NCI-H774 (cell line): ENCODE data around the gene ARHGAP29.

ENCODE experiments used
- DNase-seq: peaks from one replicate; lab custom pipeline; 2025; lab: John Stamatoyannopoulos, UW

The ARHGAP29 gene

GRCh38 chr1:94237291-94238226, at the start of gene ARHGAP29:
TSS of gene ARHGAP29 (minus strand) at chr1:94237584. CDS start at chr1:94231611, 5,973 bp downstream.
- DNase-seq = peak; percentile 91

GRCh38 chr1:94286864-94287437, 49.6 kb upstream of the ARHGAP29 start:
- DNase-seq = no peak

- DNase-seq = no peak
These were observed 47.8 kb upstream of the ARHGAP29 start for GRCh38 chr1:94285031-94285654.

GRCh38 chr1:94284476-94284875, 47.1 kb upstream of the ARHGAP29 start:
- no peak for DNase-seq

GRCh38 chr1:94283462-94283861, 46.1 kb upstream of the ARHGAP29 start:
- DNase-seq = no peak

- no peak for DNase-seq
These were observed 44.8 kb upstream of the ARHGAP29 start for GRCh38 chr1:94282143-94282711.

GRCh38 chr1:94281361-94282142, 44.2 kb upstream of the ARHGAP29 start:
- no peak for DNase-seq

- DNase-seq = no peak
These were observed 43.2 kb upstream of the ARHGAP29 start for GRCh38 chr1:94280541-94280940.

- DNase-seq = no peak
These were observed 42.1 kb upstream of the ARHGAP29 start for GRCh38 chr1:94279462-94279861.

GRCh38 chr1:94279038-94279437, 41.7 kb upstream of the ARHGAP29 start:
- DNase-seq = no peak

GRCh38 chr1:94276988-94277434, 39.6 kb upstream of the ARHGAP29 start:
- DNase-seq = no peak

GRCh38 chr1:94275083-94275482, 37.7 kb upstream of the ARHGAP29 start:
- DNase-seq = no peak

- no peak for DNase-seq
These were observed 37.2 kb upstream of the ARHGAP29 start for GRCh38 chr1:94274561-94274960.

GRCh38 chr1:94273111-94273510, 35.7 kb upstream of the ARHGAP29 start:
- DNase-seq = no peak

- DNase-seq = no peak
These were observed 35.0 kb upstream of the ARHGAP29 start for GRCh38 chr1:94272388-94272787.

- DNase-seq = no peak
These were observed 34.0 kb upstream of the ARHGAP29 start for GRCh38 chr1:94271373-94271772.

GRCh38 chr1:94270801-94271203, 33.4 kb upstream of the ARHGAP29 start:
- DNase-seq = no peak

GRCh38 chr1:94269921-94270320, 32.5 kb upstream of the ARHGAP29 start:
- no peak for DNase-seq

- DNase-seq = no peak
These were observed 28.5 kb upstream of the ARHGAP29 start for GRCh38 chr1:94265906-94266305.

- no peak for DNase-seq
These were observed 27.6 kb upstream of the ARHGAP29 start for GRCh38 chr1:94265011-94265422.

- no peak for DNase-seq
These were observed 23.4 kb upstream of the ARHGAP29 start for GRCh38 chr1:94260635-94261387.
